WTC11 (cell line): ENCODE results near the gene SLC12A8. TPM values are rescaled to one million over a fixed set of nuclear protein-coding genes. Genes with fewer than 3 reads are reported as not detected.

ENCODE experiments used
- ATAC-seq: fragments of 200-7000 bp; cut with Tn5 transposase; 2 replicates; pipeline ENCODE4 v1.10.0; 2021; ENCODE audit warnings: mild to moderate bottlenecking, moderate library complexity
- CTCF ChIA-PET: fragments of 300-600 bp; sonication (Branson Sonifier 250); formaldehyde crosslinking; loops from one replicate; lab custom pipeline; 2021; ENCODE audit warnings: antibody characterized with exemption; lab: Charles Lee
- POLR2A ChIA-PET: fragments of 350-600 bp; sonication (Branson Sonifier 250); formaldehyde crosslinking; loops from one replicate; lab custom pipeline; 2021; ENCODE audit warnings: antibody characterized with exemption; lab: Charles Lee
- DNase-seq: peaks from one replicate; pipeline ENCODE4 v3.0.0; 2021; ENCODE audit warnings: low spot score
- H3K27ac Mint-ChIP-seq: 2 replicates; pipeline ENCODE4 v1.8.0; 2021; ENCODE audit warnings: mixed read lengths
- H3K27me3 Mint-ChIP-seq: 2 replicates; pipeline ENCODE4 v1.8.0; 2021; ENCODE audit warnings: low read depth, mild to moderate bottlenecking, moderate library complexity, mixed read lengths
- H3K36me3 Mint-ChIP-seq: 2 replicates; pipeline ENCODE4 v1.8.0; 2021; ENCODE audit warnings: mixed read lengths
- H3K4me1 Mint-ChIP-seq: 2 replicates; pipeline ENCODE4 v1.8.0; 2022; ENCODE audit warnings: mixed read lengths
- H3K4me3 Mint-ChIP-seq: 2 replicates; pipeline ENCODE4 v1.8.0; 2021; ENCODE audit warnings: mild to moderate bottlenecking, moderate library complexity, mixed read lengths
- H3K9me3 Mint-ChIP-seq: 2 replicates; pipeline ENCODE4 v1.8.0; 2021; ENCODE audit warnings: mixed read lengths
- EMX1 ChIP-seq: fragments of 250-450 bp; sonication (Bioruptor Pico); IDR thresholded peaks from 2 replicates; pipeline ENCODE4 v1.8.0; 2021; ENCODE audit warnings: mild to moderate bottlenecking
- GABPB1 ChIP-seq: sonication (generic); formaldehyde crosslinking; IDR thresholded peaks from 2 replicates; pipeline ENCODE4 v1.8.1; 2023; ENCODE audit warnings: mild to moderate bottlenecking, missing genetic modification reagents
- JAZF1 ChIP-seq: fragments of 250-450 bp; sonication (Bioruptor Pico); IDR thresholded peaks from 2 replicates; pipeline ENCODE4 v1.9.0; 2021; ENCODE audit warnings: moderate library complexity, mild to moderate bottlenecking, inconsistent platforms
- KAT7 ChIP-seq: sonication (generic); formaldehyde crosslinking; IDR thresholded peaks from 2 replicates; pipeline ENCODE4 v1.8.1; 2023; ENCODE audit warnings: missing genetic modification reagents, mild to moderate bottlenecking, borderline replicate concordance
- MXD4 ChIP-seq: fragments of 250-450 bp; sonication (Bioruptor Pico); IDR thresholded peaks from 2 replicates; pipeline ENCODE4 v1.8.0; 2021; ENCODE audit warnings: mild to moderate bottlenecking, moderate library complexity, borderline replicate concordance
- NFYB ChIP-seq: sonication (generic); formaldehyde crosslinking; conservative IDR thresholded peaks from 2 replicates; pipeline ENCODE4 v1.8.0; 2022; ENCODE audit warnings: low read depth, missing genetic modification reagents
- TCF7 ChIP-seq: sonication (generic); formaldehyde crosslinking; IDR thresholded peaks from 2 replicates; pipeline ENCODE4 v1.8.0; 2022; ENCODE audit warnings: mild to moderate bottlenecking, low read depth, missing genetic modification reagents, moderate library complexity
- TEAD1 ChIP-seq: sonication (generic); formaldehyde crosslinking; IDR thresholded peaks from 2 replicates; pipeline ENCODE4 v1.8.0; 2022; ENCODE audit warnings: mild to moderate bottlenecking, missing genetic modification reagents
- ZNF121 ChIP-seq: sonication (generic); formaldehyde crosslinking; IDR thresholded peaks from 2 replicates; pipeline ENCODE4 v1.8.0; 2023; ENCODE audit warnings: missing genetic modification reagents
- ZNF219 ChIP-seq: sonication (generic); formaldehyde crosslinking; IDR thresholded peaks from 2 replicates; pipeline ENCODE4 v1.8.0; 2023; ENCODE audit warnings: missing genetic modification reagents, mild to moderate bottlenecking, borderline replicate concordance
- total RNA-seq: library from RNA; stranded (reverse); gene quantifications from 3 replicates; pipeline ENCODE4 v1.2.3, GENCODE V29; 2021
- TF ChIP-seq, protein P1 (sequence below): sonication (generic); formaldehyde crosslinking; IDR thresholded peaks from 2 replicates; pipeline ENCODE4 v1.8.1; 2022; ENCODE audit warnings: low read depth, missing genetic modification reagents, borderline replicate concordance
- TF ChIP-seq, protein P2 (sequence below): sonication (generic); formaldehyde crosslinking; IDR thresholded peaks from 2 replicates; pipeline ENCODE4 v1.8.0; 2023; ENCODE audit warnings: mild to moderate bottlenecking, missing genetic modification reagents
- TF ChIP-seq, protein P3 (sequence below): sonication (generic); formaldehyde crosslinking; IDR thresholded peaks from 2 replicates; pipeline ENCODE4 v1.8.1; 2022; ENCODE audit warnings: mild to moderate bottlenecking, moderate library complexity, missing genetic modification reagents
- TF ChIP-seq, protein P4 (sequence below): sonication (generic); formaldehyde crosslinking; IDR thresholded peaks from 2 replicates; pipeline ENCODE4 v1.8.0; 2023; ENCODE audit warnings: missing genetic modification reagents
- TF ChIP-seq, protein P5 (sequence below): fragments of 250-450 bp; sonication (Bioruptor Pico); IDR thresholded peaks from 2 replicates; pipeline ENCODE4 v1.9.0; 2021; ENCODE audit warnings: moderate library complexity, mild to moderate bottlenecking, inconsistent platforms, borderline replicate concordance
- TF ChIP-seq, protein P6 (sequence below): sonication (generic); formaldehyde crosslinking; IDR thresholded peaks from 2 replicates; pipeline ENCODE4 v1.8.1; 2023; ENCODE audit warnings: mild to moderate bottlenecking, missing genetic modification reagents, moderate library complexity

Gene SLC12A8
- total RNA-seq, 1 experiment from 2014 or later, result 9.1 TPM

DNA sequence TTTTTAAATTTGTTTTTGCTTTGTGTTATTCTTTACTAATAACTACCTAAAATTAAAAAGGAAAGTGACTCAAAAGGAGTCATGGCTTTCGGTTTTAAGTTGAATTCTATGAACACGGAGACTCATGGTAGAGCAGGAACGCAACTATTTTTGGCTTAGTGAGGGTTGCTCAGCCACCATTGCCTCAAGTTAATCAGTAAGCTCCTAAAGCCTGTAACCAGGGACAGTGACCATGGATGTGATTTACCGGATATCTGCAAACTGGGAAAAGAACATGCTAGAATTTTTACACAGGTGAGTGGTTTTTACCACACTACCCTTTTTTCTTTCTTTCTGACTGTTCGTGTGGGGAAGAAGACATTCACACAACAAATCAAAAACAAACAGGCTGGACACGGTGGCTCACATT lies 11.8 kb downstream of the SLC12A8 start:
- TF ChIP-seq EMX1 (CRISPR knock-in tag), result no peak
- TF ChIP-seq ZNF121 (CRISPR knock-in tag), result no peak
- TF ChIP-seq, protein P1, sequence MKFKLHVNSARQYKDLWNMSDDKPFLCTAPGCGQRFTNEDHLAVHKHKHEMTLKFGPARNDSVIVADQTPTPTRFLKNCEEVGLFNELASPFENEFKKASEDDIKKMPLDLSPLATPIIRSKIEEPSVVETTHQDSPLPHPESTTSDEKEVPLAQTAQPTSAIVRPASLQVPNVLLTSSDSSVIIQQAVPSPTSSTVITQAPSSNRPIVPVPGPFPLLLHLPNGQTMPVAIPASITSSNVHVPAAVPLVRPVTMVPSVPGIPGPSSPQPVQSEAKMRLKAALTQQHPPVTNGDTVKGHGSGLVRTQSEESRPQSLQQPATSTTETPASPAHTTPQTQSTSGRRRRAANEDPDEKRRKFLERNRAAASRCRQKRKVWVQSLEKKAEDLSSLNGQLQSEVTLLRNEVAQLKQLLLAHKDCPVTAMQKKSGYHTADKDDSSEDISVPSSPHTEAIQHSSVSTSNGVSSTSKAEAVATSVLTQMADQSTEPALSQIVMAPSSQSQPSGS (CRISPR knock-in tag), result no peak
- TF ChIP-seq, protein P2, sequence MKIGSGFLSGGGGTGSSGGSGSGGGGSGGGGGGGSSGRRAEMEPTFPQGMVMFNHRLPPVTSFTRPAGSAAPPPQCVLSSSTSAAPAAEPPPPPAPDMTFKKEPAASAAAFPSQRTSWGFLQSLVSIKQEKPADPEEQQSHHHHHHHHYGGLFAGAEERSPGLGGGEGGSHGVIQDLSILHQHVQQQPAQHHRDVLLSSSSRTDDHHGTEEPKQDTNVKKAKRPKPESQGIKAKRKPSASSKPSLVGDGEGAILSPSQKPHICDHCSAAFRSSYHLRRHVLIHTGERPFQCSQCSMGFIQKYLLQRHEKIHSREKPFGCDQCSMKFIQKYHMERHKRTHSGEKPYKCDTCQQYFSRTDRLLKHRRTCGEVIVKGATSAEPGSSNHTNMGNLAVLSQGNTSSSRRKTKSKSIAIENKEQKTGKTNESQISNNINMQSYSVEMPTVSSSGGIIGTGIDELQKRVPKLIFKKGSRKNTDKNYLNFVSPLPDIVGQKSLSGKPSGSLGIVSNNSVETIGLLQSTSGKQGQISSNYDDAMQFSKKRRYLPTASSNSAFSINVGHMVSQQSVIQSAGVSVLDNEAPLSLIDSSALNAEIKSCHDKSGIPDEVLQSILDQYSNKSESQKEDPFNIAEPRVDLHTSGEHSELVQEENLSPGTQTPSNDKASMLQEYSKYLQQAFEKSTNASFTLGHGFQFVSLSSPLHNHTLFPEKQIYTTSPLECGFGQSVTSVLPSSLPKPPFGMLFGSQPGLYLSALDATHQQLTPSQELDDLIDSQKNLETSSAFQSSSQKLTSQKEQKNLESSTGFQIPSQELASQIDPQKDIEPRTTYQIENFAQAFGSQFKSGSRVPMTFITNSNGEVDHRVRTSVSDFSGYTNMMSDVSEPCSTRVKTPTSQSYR (CRISPR knock-in tag), result no peak
- TF ChIP-seq MXD4, result no peak
- TF ChIP-seq, protein P3, sequence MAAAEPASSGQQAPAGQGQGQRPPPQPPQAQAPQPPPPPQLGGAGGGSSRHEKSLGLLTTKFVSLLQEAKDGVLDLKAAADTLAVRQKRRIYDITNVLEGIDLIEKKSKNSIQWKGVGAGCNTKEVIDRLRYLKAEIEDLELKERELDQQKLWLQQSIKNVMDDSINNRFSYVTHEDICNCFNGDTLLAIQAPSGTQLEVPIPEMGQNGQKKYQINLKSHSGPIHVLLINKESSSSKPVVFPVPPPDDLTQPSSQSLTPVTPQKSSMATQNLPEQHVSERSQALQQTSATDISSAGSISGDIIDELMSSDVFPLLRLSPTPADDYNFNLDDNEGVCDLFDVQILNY (CRISPR knock-in tag), result no peak
- H3K27me3 Mint-ChIP-seq, result no peaks in the 10 kb centered on the region
- no peaks in the 10 kb centered on the region for H3K36me3 Mint-ChIP-seq
- no peak overlapping the region for H3K27ac Mint-ChIP-seq
- H3K4me1 Mint-ChIP-seq, result 0 out of 2 replicates have a peak, but pooled peaks cover 3% of the 10 kb centered on the region
- POLR2A ChIA-PET, result no interaction called here
- CTCF ChIA-PET, result no interaction called here
- ATAC-seq (no peak), DNase-seq (no peak)
- no peaks in the 10 kb centered on the region for H3K9me3 Mint-ChIP-seq
- no peak overlapping the region for H3K4me3 Mint-ChIP-seq

DNA sequence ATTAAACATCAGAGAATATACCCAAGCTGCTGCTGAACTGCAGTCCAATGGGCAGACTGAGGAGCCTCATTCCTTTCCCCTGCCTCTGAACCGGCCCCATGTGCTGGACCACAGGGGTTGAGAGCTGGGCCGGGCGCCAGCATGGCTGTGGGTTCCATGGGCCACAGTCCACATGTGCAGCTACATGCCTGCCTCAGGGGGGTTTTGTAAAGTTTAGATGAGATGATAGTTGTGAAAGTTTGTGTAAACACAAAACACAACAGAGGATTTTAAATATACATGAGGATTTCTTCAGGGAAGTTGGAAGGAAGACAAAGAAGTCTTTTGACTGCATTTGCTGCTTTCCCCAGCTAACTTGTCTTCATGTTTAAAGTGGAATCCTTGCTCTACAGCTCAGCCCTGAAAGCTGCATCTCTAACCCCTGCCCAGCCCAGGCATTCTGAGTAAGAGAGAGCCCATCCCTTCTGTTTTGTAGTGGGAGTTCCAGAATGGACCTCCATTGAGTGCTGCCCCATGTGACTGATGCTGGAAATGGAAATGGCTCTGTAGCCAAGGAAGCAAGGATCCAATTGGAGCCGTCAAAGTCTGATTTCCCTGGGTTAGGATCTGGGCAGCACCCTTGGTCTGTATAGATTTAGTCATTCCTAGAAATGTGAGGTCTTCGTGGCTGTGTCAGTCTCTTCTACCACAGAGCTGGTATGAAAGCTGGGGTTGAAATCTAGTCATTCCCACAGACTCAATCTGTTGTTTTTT lies 17.5 kb downstream of the SLC12A8 start:
- no peaks in the 10 kb centered on the region for H3K27me3 Mint-ChIP-seq
- DNase-seq, result no peak
- CTCF ChIA-PET, result interaction anchor here (1.0 to 1.7 kb wide), 5 partner anchors 26 to 163 kb away, joined by 3 to 5 read pairs (median 3); no protein-coding TSS in a partner anchor

DNA sequence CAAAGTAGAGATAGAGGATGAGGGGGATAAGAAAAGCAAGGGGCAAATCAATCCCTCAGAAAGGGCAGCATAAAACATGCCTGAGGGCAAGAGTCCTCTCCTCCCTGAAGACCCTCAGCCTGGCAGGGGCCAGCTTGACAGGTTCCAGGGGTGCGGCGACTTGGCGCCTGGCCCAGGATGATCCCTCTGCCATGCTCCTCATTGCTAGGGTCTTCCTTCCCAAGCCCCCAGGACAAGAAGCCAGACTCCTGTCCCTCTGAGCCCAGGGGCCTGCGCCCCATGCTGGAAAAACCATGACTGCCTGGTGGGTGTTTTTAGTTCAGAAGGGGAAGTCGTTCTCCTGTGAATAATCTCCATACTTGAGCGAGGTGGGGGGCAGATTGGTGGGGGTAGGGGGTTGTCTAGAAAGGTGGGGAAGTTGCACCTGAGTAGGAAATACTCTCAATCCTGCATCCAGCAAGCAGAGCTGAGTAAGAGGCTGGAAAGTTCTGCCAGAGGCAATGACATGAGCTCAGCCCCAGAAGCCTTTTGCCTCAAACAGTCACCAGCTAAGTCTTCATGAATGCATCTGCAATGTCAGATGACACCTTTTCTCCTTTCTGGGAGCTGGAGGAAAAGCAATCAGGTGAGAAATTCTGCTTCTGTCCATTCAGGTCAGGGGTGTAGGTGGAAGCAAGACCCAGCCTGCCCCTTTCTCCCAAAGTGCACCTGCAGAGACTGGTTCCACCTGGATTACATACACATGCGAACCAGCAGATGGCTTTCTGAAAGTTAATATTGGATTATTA lies 18.3 kb downstream of the SLC12A8 start:
- CTCF ChIA-PET, result interaction anchor here (1.0 to 1.7 kb wide), 5 partner anchors 11 to 164 kb away, joined by 3 to 4 read pairs (median 3); no protein-coding TSS in a partner anchor
- no peaks in the 10 kb centered on the region for H3K27me3 Mint-ChIP-seq
- no peak for TF ChIP-seq KAT7 (CRISPR knock-in tag)
- TF ChIP-seq, protein P4, sequence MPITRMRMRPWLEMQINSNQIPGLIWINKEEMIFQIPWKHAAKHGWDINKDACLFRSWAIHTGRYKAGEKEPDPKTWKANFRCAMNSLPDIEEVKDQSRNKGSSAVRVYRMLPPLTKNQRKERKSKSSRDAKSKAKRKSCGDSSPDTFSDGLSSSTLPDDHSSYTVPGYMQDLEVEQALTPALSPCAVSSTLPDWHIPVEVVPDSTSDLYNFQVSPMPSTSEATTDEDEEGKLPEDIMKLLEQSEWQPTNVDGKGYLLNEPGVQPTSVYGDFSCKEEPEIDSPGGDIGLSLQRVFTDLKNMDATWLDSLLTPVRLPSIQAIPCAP (CRISPR knock-in tag), result no peak
- no peak for TF ChIP-seq NFYB (CRISPR knock-in tag)
- no peak for TF ChIP-seq EMX1 (CRISPR knock-in tag)
- no peak for TF ChIP-seq JAZF1 (CRISPR knock-in tag)
- no peak for TF ChIP-seq TEAD1 (CRISPR knock-in tag)
- TF ChIP-seq, protein P2 (CRISPR knock-in tag), result no peak
- TF ChIP-seq, protein P5, sequence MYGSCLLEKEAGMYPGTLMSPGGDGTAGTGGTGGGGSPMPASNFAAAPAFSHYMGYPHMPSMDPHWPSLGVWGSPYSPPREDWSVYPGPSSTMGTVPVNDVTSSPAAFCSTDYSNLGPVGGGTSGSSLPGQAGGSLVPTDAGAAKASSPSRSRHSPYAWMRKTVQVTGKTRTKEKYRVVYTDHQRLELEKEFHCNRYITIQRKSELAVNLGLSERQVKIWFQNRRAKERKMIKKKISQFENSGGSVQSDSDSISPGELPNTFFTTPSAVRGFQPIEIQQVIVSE (CRISPR knock-in tag), result no peak
- TF ChIP-seq GABPB1 (CRISPR knock-in tag), result no peak
- no peak for TF ChIP-seq ZNF219
- no peak overlapping the region; the same call in 1 of the 2 replicates for H3K27ac Mint-ChIP-seq
- peaks cover 3% of the 10 kb centered on the region for H3K9me3 Mint-ChIP-seq
- peaks cover 45% of the 10 kb centered on the region for H3K4me1 Mint-ChIP-seq
- ATAC-seq (no peak), DNase-seq (no peak)
- POLR2A ChIA-PET, result interaction anchor here (1.0 kb wide), 1 partner anchor 15 kb away, joined by 3 read pairs; no protein-coding TSS in a partner anchor
- no peak overlapping the region for H3K4me3 Mint-ChIP-seq
- peaks cover 15% of the 10 kb centered on the region for H3K36me3 Mint-ChIP-seq

More for the DNA sequence above, 17.5 kb downstream of the SLC12A8 start:
- Mint-ChIP-seq H3K4me1 (peaks cover 39% of the 10 kb centered on the region), H3K36me3 (peaks cover 7% of the 10 kb centered on the region), H3K9me3 (no peaks in the 10 kb centered on the region), H3K4me3 (no peak overlapping the region), H3K27ac (no peak overlapping the region)
- TF ChIP-seq TCF7 (CRISPR knock-in tag), result no peak
- TF ChIP-seq, protein P6, sequence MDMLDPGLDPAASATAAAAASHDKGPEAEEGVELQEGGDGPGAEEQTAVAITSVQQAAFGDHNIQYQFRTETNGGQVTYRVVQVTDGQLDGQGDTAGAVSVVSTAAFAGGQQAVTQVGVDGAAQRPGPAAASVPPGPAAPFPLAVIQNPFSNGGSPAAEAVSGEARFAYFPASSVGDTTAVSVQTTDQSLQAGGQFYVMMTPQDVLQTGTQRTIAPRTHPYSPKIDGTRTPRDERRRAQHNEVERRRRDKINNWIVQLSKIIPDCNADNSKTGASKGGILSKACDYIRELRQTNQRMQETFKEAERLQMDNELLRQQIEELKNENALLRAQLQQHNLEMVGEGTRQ, result peak; percentile 40; the same call in 1 of the 2 replicates
- POLR2A ChIA-PET, result no interaction called here
- ATAC-seq, result peak; percentile 11; the same call in 1 of the 2 replicates
